Measurements from ENCODE around the gene URI1. TPM values are rescaled to one million over a fixed set of nuclear protein-coding genes. Genes with fewer than 3 reads are reported as not detected.

Gene URI1
- total and polyA plus RNA-seq, 2 donors (not counting 1 experiment from before 2014, with no cell fraction given) = 21.3 to 54.2 TPM

- H3K4me3 ChIP-seq (ENCODE audit: control extremely low read depth in 1 of 5, extremely low read depth in 1 of 5, insufficient read depth in 1 of 5, low read depth in 2 of 5, low read length in 4 of 5) = no peak overlapping the region
- Mint-ChIP-seq H3K4me1 (peaks cover 70% of the 10 kb centered on the region), H3K27me3 (no peaks in the 10 kb centered on the region), H3K27ac (no peak overlapping the region), H3K4me3 (no peak overlapping the region), H3K9me3 (ENCODE audit: insufficient read depth) (no peaks in the 10 kb centered on the region)
- H3K9me3 ChIP-seq (ENCODE audit: control extremely low read depth in 1 of 3, control insufficient read depth in 2 of 3, insufficient read depth in 1 of 3, low read length in 2 of 3) = no peaks in the 10 kb centered on the region
- H3K9ac ChIP-seq (ENCODE audit: low read length) = no peak overlapping the region
- H3K36me3 ChIP-seq (replicated peaks in 1 of 2; ENCODE audit: control extremely low read depth in 1 of 2, control insufficient read depth in 1 of 2, extremely low read depth in 1 of 2, insufficient read depth in 2 of 2, low read length in 1 of 2) = no peaks in the 10 kb centered on the region
- DNase-seq (peak; percentile 17), ATAC-seq (ENCODE audit: low read depth) (no peak)
- peaks cover 68% of the 10 kb centered on the region for H4K20me1 ChIP-seq (ENCODE audit: control insufficient read depth, insufficient read depth, low read length, poor library complexity, severe bottlenecking)
- H2AFZ ChIP-seq (ENCODE audit: insufficient read depth, low read depth, low read length, poor library complexity, severe bottlenecking) = no peak overlapping the region
- peak; percentile 38 for TF ChIP-seq CTCF (IDR thresholded peaks at IDR 0.05)
- TF ChIP-seq EZH2 (IDR thresholded peaks at IDR 0.05; ENCODE audit: borderline replicate concordance, insufficient read depth, low read depth, low read length, poor library complexity, severe bottlenecking) = no peak
- peaks cover 97% of the 10 kb centered on the region for H3K79me2 ChIP-seq (ENCODE audit: control insufficient read depth, insufficient read depth, low read length)
- CTCF ChIA-PET = interaction anchor here (0.9 to 2.4 kb wide), 5 partner anchors 7 to 109 kb away, joined by 3 to 10 read pairs (median 3); partner anchors contain the start of gene URI1
- POLR2A ChIA-PET = no interaction called here
- peaks cover 22 to 36% of the 10 kb centered on the region in 2 donors for H3K4me1 ChIP-seq (ENCODE audit: control insufficient read depth in 2 of 2, insufficient read depth in 2 of 2, low read length in 2 of 2)
- intact Hi-C loops (cut with micrococcal nuclease) = no loop called here
- H3K4me2 ChIP-seq (replicated peaks; ENCODE audit: low read depth, low read length, poor library complexity, severe bottlenecking) = no peak overlapping the region
- no peaks in the 10 kb centered on the region for H3K27me3 ChIP-seq (replicated peaks in 1 of 4; ENCODE audit: control extremely low read depth in 1 of 4, control insufficient read depth in 3 of 4, insufficient read depth in 4 of 4, low read length in 3 of 4)
- no peak overlapping the region for H3K27ac ChIP-seq (ENCODE audit: low read length in 2 of 2)
These were observed 24.7 kb downstream of the URI1 start for GRCh38 chr19:29966588-29967249.

GRCh38 chr19:29967623-29968022 is 25.6 kb downstream of the URI1 start:
- Mint-ChIP-seq H3K4me3 (no peak overlapping the region), H3K4me1 (peaks cover 67% of the 10 kb centered on the region), H3K27ac (no peak overlapping the region), H3K27me3 (no peaks in the 10 kb centered on the region), H3K9me3 (ENCODE audit: insufficient read depth) (no peaks in the 10 kb centered on the region)
- Histone ChIP-seq H3K27me3 (replicated peaks in 1 of 4; ENCODE audit: control extremely low read depth in 1 of 4, control insufficient read depth in 3 of 4, insufficient read depth in 4 of 4, low read length in 3 of 4) (no peaks in the 10 kb centered on the region), H3K9me3 (ENCODE audit: control extremely low read depth in 1 of 3, control insufficient read depth in 2 of 3, insufficient read depth in 1 of 3, low read length in 2 of 3) (no peaks in the 10 kb centered on the region), H3K4me1 (ENCODE audit: control insufficient read depth in 2 of 2, insufficient read depth in 2 of 2, low read length in 2 of 2) (peaks cover 22 to 36% of the 10 kb centered on the region in 2 donors), H3K9ac (ENCODE audit: low read length) (no peak overlapping the region), H3K79me2 (ENCODE audit: control insufficient read depth, insufficient read depth, low read length) (peaks cover 97% of the 10 kb centered on the region), H3K36me3 (replicated peaks in 1 of 2; ENCODE audit: control extremely low read depth in 1 of 2, control insufficient read depth in 1 of 2, extremely low read depth in 1 of 2, insufficient read depth in 2 of 2, low read length in 1 of 2) (no peaks in the 10 kb centered on the region), H2AFZ (ENCODE audit: insufficient read depth, low read depth, low read length, poor library complexity, severe bottlenecking) (no peak overlapping the region), H3K27ac (ENCODE audit: low read length in 2 of 2) (no peak overlapping the region), H3K4me2 (replicated peaks; ENCODE audit: low read depth, low read length, poor library complexity, severe bottlenecking) (peak overlapping the region; percentile 2), H3K4me3 (ENCODE audit: control extremely low read depth in 1 of 5, extremely low read depth in 1 of 5, insufficient read depth in 1 of 5, low read depth in 2 of 5, low read length in 4 of 5) (no peak overlapping the region), H4K20me1 (ENCODE audit: control insufficient read depth, insufficient read depth, low read length, poor library complexity, severe bottlenecking) (peaks cover 65% of the 10 kb centered on the region)
- POLR2A ChIA-PET = no interaction called here
- CTCF ChIA-PET = interaction anchor here (0.6 to 2.4 kb wide), 6 partner anchors 8 to 113 kb away, joined by 3 to 10 read pairs (median 3); partner anchors contain the start of gene URI1
- WGBS (ENCODE audit: insufficient coverage) = 40% methylated on average over 1 of the region's 3 CpGs
- TF ChIP-seq CTCF (IDR thresholded peaks at IDR 0.05) (no peak), EZH2 (IDR thresholded peaks at IDR 0.05; ENCODE audit: borderline replicate concordance, insufficient read depth, low read depth, low read length, poor library complexity, severe bottlenecking) (no peak)
- DNase-seq = no peak
- ATAC-seq (ENCODE audit: low read depth) = no peak
- intact Hi-C loops (cut with micrococcal nuclease) = no loop called here
